ENCODE results near the gene KRTAP4-7.
"Not testable (repeated sequence)": the region's sequence is repeated elsewhere in the genome, so short reads cannot be mapped to it uniquely, and the experiment has no call there.

- TF ChIP-seq, protein P1, sequence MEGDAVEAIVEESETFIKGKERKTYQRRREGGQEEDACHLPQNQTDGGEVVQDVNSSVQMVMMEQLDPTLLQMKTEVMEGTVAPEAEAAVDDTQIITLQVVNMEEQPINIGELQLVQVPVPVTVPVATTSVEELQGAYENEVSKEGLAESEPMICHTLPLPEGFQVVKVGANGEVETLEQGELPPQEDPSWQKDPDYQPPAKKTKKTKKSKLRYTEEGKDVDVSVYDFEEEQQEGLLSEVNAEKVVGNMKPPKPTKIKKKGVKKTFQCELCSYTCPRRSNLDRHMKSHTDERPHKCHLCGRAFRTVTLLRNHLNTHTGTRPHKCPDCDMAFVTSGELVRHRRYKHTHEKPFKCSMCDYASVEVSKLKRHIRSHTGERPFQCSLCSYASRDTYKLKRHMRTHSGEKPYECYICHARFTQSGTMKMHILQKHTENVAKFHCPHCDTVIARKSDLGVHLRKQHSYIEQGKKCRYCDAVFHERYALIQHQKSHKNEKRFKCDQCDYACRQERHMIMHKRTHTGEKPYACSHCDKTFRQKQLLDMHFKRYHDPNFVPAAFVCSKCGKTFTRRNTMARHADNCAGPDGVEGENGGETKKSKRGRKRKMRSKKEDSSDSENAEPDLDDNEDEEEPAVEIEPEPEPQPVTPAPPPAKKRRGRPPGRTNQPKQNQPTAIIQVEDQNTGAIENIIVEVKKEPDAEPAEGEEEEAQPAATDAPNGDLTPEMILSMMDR (IDR thresholded peaks at IDR 0.05) = not testable (repeated sequence)
- TF ChIP-seq POLR2A (IDR thresholded peaks at IDR 0.05) = not testable (repeated sequence)
These were observed 28.8 kb upstream of the KRTAP4-7 start, which contains the start of gene KRTAP2-2 for GRCh38 chr17:41055130-41055529.

Data from testis (tissue), 2 donors.